CD4-positive, alpha-beta T cell treated with Interleukin-2 at 100 ng/mL for 4 hours (primary cell): ENCODE results near the gene C17orf100.

ENCODE experiments used
- DNase-seq: peaks from one replicate; pipeline ENCODE4 v3.0.0-alpha.2; 2020; ENCODE audit warnings: low spot score

C17orf100 gene

GRCh38 chr17:6695051-6695450, 43.5 kb downstream of the C17orf100 start:
- DNase-seq, result no peak

DNA sequence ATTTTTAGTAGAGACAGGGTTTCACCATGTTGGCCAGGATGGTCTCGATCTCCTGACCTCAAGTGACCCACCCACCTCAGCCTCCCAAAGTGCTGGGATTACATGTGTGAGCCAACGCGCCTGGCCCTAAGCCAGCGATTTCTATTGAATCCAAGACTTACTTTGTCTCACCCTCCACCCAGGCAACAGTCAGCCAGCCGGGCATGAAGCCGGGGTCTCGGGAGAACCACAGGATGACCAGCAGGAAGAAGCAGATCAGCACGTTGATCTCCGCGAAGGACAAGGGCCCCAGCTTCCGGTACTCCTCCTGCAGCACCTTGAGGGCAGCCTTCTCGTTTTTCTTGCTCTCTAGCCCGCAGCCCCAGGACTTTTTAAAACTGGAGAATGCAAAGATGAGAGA, 44.0 kb downstream of the C17orf100 start:
- no peak for DNase-seq

- DNase-seq, result no peak
Observed at GRCh38 chr17:6696906-6697305, 45.3 kb downstream of the C17orf100 start.

DNA sequence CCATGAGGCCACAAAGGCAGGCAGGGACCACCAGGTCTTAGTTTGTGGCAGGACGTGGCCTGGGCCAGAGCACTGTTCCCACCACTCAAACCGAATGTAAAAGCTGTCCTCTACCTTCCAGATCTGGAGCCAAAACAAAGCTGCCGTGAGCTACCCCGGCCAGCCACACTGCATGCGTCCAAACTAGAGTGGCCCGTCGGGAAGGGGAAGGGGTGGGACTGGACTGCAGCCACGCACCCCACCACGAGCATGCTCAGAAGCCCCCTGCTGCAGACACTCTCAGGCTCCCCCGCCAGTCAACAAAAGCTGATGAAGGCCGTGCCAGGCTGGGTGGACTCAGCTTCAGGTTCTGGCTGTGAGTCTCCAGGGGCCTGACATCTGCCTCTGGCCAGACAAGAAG, 46.4 kb downstream of the C17orf100 start:
- no peak for DNase-seq

GRCh38 chr17:6699997-6700947, 48.7 kb downstream of the C17orf100 start:
- DNase-seq, result no peak

- no peak for DNase-seq
Observed at GRCh38 chr17:6700948-6701307, 49.4 kb downstream of the C17orf100 start.

- DNase-seq, result peak; percentile 9
Observed at GRCh38 chr17:6701719-6702118, 50.2 kb downstream of the C17orf100 start.

- no peak for DNase-seq
Observed at GRCh38 chr17:6702567-6703215, 51.1 kb downstream of the C17orf100 start.
